Neural progenitor cell (in vitro differentiated cells): ENCODE results near the gene RAPGEF5. TPM values are rescaled to one million over a fixed set of nuclear protein-coding genes. Genes with fewer than 3 reads are reported as not detected.

ENCODE experiments used
- DNase-seq: peaks from one replicate; pipeline ENCODE4 v3.0.0-alpha.2; 2016; ENCODE audit warnings: low spot score
- H2AFZ ChIP-seq: fragments of 200-600 bp; sonication (generic); replicated peaks from 2 replicates; pipeline ENCODE4 v1.6.1; 2016; ENCODE audit warnings: antibody characterized with exemption
- H3F3A ChIP-seq: fragments of 200-600 bp; sonication (generic); 2 replicates; pipeline ENCODE4 v1.6.1; 2016; ENCODE audit warnings: antibody characterized with exemption, low read depth
- H3K27ac ChIP-seq: fragments of 200-600 bp; sonication (generic); 2 replicates; pipeline ENCODE4 v1.5.1; 2016; ENCODE audit warnings: mild to moderate bottlenecking
- H3K27me3 ChIP-seq: fragments of 200-600 bp; sonication (generic); 2 replicates; pipeline ENCODE4 v1.6.1; 2016; ENCODE audit warnings: mild to moderate bottlenecking, moderate library complexity
- H3K36me3 ChIP-seq: fragments of 200-600 bp; sonication (generic); 2 replicates; pipeline ENCODE4 v1.5.1; 2016
- H3K4me1 ChIP-seq: fragments of 200-600 bp; sonication (generic); 2 replicates; pipeline ENCODE4 v1.6.1; 2016; ENCODE audit warnings: mixed run types
- H3K4me2 ChIP-seq: fragments of 200-600 bp; sonication (generic); 2 replicates; pipeline ENCODE4 v1.6.1; 2016
- H3K4me3 ChIP-seq: fragments of 200-600 bp; sonication (generic); 2 replicates; pipeline ENCODE4 v1.5.1; 2016
- H3K79me2 ChIP-seq: fragments of 200-600 bp; sonication (generic); 2 replicates; pipeline ENCODE4 v1.6.1; 2016; ENCODE audit warnings: low read depth
- H3K9ac ChIP-seq: fragments of 200-600 bp; sonication (generic); 2 replicates; pipeline ENCODE4 v1.6.1; 2016
- H3K9me3 ChIP-seq: fragments of 200-600 bp; sonication (generic); 2 replicates; pipeline ENCODE4 v1.5.1; 2016; ENCODE audit warnings: low read depth
- H4K20me1 ChIP-seq: fragments of 200-600 bp; sonication (generic); 2 replicates; pipeline ENCODE4 v1.6.1; 2016; ENCODE audit warnings: low read depth
- H3K27ac Mint-ChIP-seq: 3 replicates; pipeline ENCODE4 v1.8.0; 2021; ENCODE audit warnings: mixed read lengths
- H3K27me3 Mint-ChIP-seq: 2 replicates; pipeline ENCODE4 v1.8.0; 2022; ENCODE audit warnings: low read depth, mild to moderate bottlenecking, inconsistent platforms, moderate library complexity, mixed read lengths; ENCODE audit not compliant: insufficient read depth
- H3K36me3 Mint-ChIP-seq: 3 replicates; pipeline ENCODE4 v1.8.0; 2021; ENCODE audit warnings: mixed read lengths
- H3K4me1 Mint-ChIP-seq: 3 replicates; pipeline ENCODE4 v1.8.0; 2021; ENCODE audit warnings: mixed read lengths
- H3K4me3 Mint-ChIP-seq: 3 replicates; pipeline ENCODE4 v1.8.0; 2021; ENCODE audit warnings: mild to moderate bottlenecking, moderate library complexity, mixed read lengths
- H3K9me3 Mint-ChIP-seq: 3 replicates; pipeline ENCODE4 v1.8.0; 2020; ENCODE audit warnings: mixed read lengths
- CTCF ChIP-seq: fragments of 200-600 bp; sonication (generic); IDR thresholded peaks from 2 replicates; pipeline ENCODE4 v1.5.1; 2017; ENCODE audit warnings: antibody characterized with exemption, mild to moderate bottlenecking
- EZH2 ChIP-seq: fragments of 200-600 bp; sonication (generic); IDR thresholded peaks from 2 replicates; pipeline ENCODE4 v1.6.1; 2017; ENCODE audit warnings: antibody characterized with exemption, mild to moderate bottlenecking, moderate library complexity
- EZH2phosphoT487 ChIP-seq: fragments of 200-600 bp; sonication (generic); IDR thresholded peaks from 2 replicates; pipeline ENCODE4 v1.6.1; 2017; ENCODE audit warnings: antibody characterized with exemption
- total RNA-seq: library from RNA; depleted of rRNA; stranded (reverse); fragments of >200 nt; gene quantifications from 2 replicates; pipeline ENCODE4 v1.2.3, GENCODE V29; 2015; ENCODE audit warnings: low replicate concordance

The RAPGEF5 gene
- total RNA-seq, 1 donor from 2014 or later = 5.7 TPM

GRCh38 chr7:22316914-22317313, 40.0 kb downstream of the RAPGEF5 start:
- Histone ChIP-seq H3K4me1 (peaks cover 28% of the 10 kb centered on the region), H3K36me3 (no peaks in the 10 kb centered on the region), H3K9ac (no peak overlapping the region), H3K4me2 (no peak overlapping the region), H3F3A (no peaks in the 10 kb centered on the region), H3K27ac (no peak overlapping the region), H3K27me3 (no peaks in the 10 kb centered on the region), H2AFZ (no peak overlapping the region), H3K79me2 (no peaks in the 10 kb centered on the region), H3K4me3 (no peak overlapping the region), H3K9me3 (no peaks in the 10 kb centered on the region), H4K20me1 (no peaks in the 10 kb centered on the region)
- Mint-ChIP-seq H3K27ac (no peak overlapping the region), H3K36me3 (no peaks in the 10 kb centered on the region), H3K27me3 (peaks cover 3% of the 10 kb centered on the region), H3K4me1 (no peaks in the 10 kb centered on the region), H3K9me3 (no peaks in the 10 kb centered on the region), H3K4me3 (no peak overlapping the region)
- no peak for DNase-seq
- TF ChIP-seq CTCF = no peak
- no peak for TF ChIP-seq EZH2
- no peak for TF ChIP-seq EZH2phosphoT487

- H3K4me1 Mint-ChIP-seq = no peaks in the 10 kb centered on the region
- TF ChIP-seq CTCF = no peak
- TF ChIP-seq EZH2phosphoT487 = no peak
- TF ChIP-seq EZH2 = no peak
Measured at GRCh38 chr7:22307816-22308215, 49.1 kb downstream of the RAPGEF5 start.

GRCh38 chr7:22305706-22306105, 51.2 kb downstream of the RAPGEF5 start:
- no peaks in the 10 kb centered on the region for H3K79me2 ChIP-seq
- H3K27ac Mint-ChIP-seq = no peak overlapping the region
- no peaks in the 10 kb centered on the region for H3K27me3 Mint-ChIP-seq
- H3K4me1 Mint-ChIP-seq = no peaks in the 10 kb centered on the region
- no peak overlapping the region for H3K4me3 Mint-ChIP-seq
- no peaks in the 10 kb centered on the region for H4K20me1 ChIP-seq
- H2AFZ ChIP-seq = no peak overlapping the region
- no peaks in the 10 kb centered on the region for H3K4me1 ChIP-seq
- H3K36me3 ChIP-seq = no peaks in the 10 kb centered on the region
- H3K9ac ChIP-seq = no peak overlapping the region
- H3K9me3 ChIP-seq = no peaks in the 10 kb centered on the region
- no peaks in the 10 kb centered on the region for H3F3A ChIP-seq
- H3K4me2 ChIP-seq = no peak overlapping the region
- DNase-seq = no peak
- H3K4me3 ChIP-seq = no peak overlapping the region
- H3K36me3 Mint-ChIP-seq = peaks cover 6% of the 10 kb centered on the region
- TF ChIP-seq CTCF (no peak), EZH2phosphoT487 (no peak), EZH2 (no peak)
- no peaks in the 10 kb centered on the region for H3K27me3 ChIP-seq
- peaks cover 10% of the 10 kb centered on the region for H3K9me3 Mint-ChIP-seq
- H3K27ac ChIP-seq = no peak overlapping the region

More at GRCh38 chr7:22307816-22308215, 49.1 kb downstream of the RAPGEF5 start:
- no peak overlapping the region for H3K4me3 ChIP-seq
- DNase-seq = no peak
- no peaks in the 10 kb centered on the region for H3F3A ChIP-seq
- no peaks in the 10 kb centered on the region for H4K20me1 ChIP-seq
- no peaks in the 10 kb centered on the region for H3K79me2 ChIP-seq
- no peak overlapping the region for H3K4me2 ChIP-seq
- H3K9me3 ChIP-seq = no peaks in the 10 kb centered on the region
- no peaks in the 10 kb centered on the region for H3K36me3 ChIP-seq
- Mint-ChIP-seq H3K27ac (no peak overlapping the region), H3K27me3 (no peaks in the 10 kb centered on the region), H3K4me3 (no peak overlapping the region), H3K36me3 (peaks cover 6% of the 10 kb centered on the region), H3K9me3 (peaks cover 10% of the 10 kb centered on the region)
- H3K27me3 ChIP-seq = no peaks in the 10 kb centered on the region
- H2AFZ ChIP-seq = peak overlapping the region; percentile 2
- H3K9ac ChIP-seq = no peak overlapping the region
- no peaks in the 10 kb centered on the region for H3K4me1 ChIP-seq
- H3K27ac ChIP-seq = no peak overlapping the region
